Breast epithelium (tissue), 3 donors: Measurements from ENCODE around the gene TOLLIP.

Experiments used
- CTCF ChIP-seq, 3 donors: fragments of 450-650 bp; IDR thresholded peaks; one replicate each; pipeline ENCODE4 v1.5.1; 2016 to 2017; ENCODE audit warnings: antibody characterized with exemption in 3 of 3, mild to moderate bottlenecking in 3 of 3, moderate library complexity in 3 of 3
- POLR2A ChIP-seq: fragments of 450-650 bp; IDR thresholded peaks from one replicate; pipeline ENCODE4 v1.6.1; 2016; ENCODE audit warnings: antibody characterized with exemption, mild to moderate bottlenecking, moderate library complexity

GRCh38 chr11:1307998-1308742 lies 1.3 kb downstream of the TOLLIP start:
- TF ChIP-seq CTCF (IDR thresholded peaks at IDR 0.05) (no peak), POLR2A (no peak)
